Astrocyte (in vitro differentiated cells and primary cell): Measurements from ENCODE around the gene CCDC158.

ENCODE experiments used
- CTCF ChIP-seq: IDR thresholded peaks from 2 replicates; pipeline ENCODE4 v1.5.1; 2011; ENCODE audit warnings: low read depth, mild to moderate bottlenecking, inconsistent platforms, low read length, moderate library complexity; ENCODE audit not compliant: insufficient read depth
- EZH2 ChIP-seq: IDR thresholded peaks from 2 replicates; pipeline ENCODE4 v1.6.1; 2012; ENCODE audit warnings: mild to moderate bottlenecking, low read length, inconsistent platforms; ENCODE audit not compliant: insufficient read depth

- TF ChIP-seq CTCF (no peak), EZH2 (no peak)
These were observed 145.3 kb downstream of the CCDC158 start for GRCh38 chr4:76275486-76276124.
